ENCODE measurements around the gene KLHL13. TPM values are rescaled to one million over a fixed set of nuclear protein-coding genes. Genes with fewer than 3 reads are reported as not detected.
"Not testable (repeated sequence)": the region's sequence is repeated elsewhere in the genome, so short reads cannot be mapped to it uniquely, and the experiment has no call there.

The KLHL13 gene
- total RNA-seq, 1 donor from 2014 or later = 8.4 TPM

DNA sequence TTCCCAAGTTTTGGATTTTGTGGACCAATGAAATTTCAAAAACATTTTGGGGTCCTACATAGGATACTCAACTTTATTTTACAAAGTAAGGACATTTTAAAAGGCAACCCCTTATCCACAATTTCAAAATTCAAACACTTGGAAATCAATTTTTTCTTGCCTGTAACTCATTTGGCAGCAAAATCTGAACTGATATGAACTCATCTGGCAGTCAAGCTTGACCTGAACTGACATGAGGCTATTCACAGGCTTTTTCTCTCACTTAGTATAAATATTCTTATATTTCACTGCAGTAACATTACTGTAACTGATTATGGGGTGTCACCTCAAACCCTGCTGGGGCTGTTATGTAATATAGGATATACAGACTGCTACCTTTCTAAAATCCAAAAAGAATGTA is 116.1 kb downstream of the KLHL13 start:
- DNase-seq (ENCODE audit: low spot score) (no peak), ATAC-seq (no peak)
- intact Hi-C loops (cut with DNase I) = no loop called here

DNA sequence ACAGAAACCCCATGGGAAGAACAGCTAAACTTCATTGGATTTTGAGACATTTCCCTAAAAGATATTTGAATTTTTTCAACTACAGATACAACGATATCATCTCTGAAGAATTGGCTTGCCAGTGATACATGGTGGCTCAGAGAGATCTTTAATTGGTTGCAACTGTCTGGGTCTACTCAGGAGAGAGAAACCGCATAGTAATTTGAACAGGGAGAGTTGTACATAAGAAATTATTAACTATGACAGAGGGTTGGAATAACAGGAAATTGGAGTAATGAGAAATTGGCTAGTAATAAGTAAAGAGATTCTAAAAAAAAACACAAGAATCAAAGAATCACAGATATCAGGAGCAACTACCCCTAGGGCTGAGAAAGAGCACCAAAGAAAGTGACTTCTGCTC is 118.4 kb downstream of the KLHL13 start:
- DNase-seq (ENCODE audit: low spot score) = no peak
- intact Hi-C loops (cut with DNase I) = no loop called here
- no peak for ATAC-seq

DNA sequence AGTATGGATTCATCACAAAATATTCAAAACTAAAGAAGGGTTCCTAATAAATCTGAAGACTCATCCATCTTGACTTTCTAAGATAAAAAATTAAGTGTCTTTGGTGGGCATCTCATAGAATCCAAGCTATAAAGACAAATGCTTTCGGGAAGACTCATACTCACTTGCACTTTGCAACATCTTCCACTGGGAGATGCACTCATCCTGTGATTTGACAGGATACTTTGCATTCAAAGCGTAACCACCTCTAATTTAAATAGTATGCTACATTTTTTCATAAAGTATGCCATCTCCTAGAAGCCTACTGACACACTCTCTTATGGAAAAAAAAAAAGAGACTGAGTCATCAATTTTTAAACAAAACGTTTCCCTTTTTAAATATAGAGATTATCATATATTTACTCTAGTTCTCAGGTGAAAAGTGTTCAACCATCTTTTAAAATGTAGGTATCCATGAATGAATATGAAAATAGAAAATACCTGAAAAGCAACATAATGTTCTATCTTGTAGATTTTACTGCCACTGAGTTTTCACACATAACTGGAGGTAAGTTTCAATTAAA is 119.6 kb downstream of the KLHL13 start:
- ATAC-seq (no peak), DNase-seq (ENCODE audit: low spot score) (no peak)
- intact Hi-C loops (cut with DNase I) = no loop called here

DNA sequence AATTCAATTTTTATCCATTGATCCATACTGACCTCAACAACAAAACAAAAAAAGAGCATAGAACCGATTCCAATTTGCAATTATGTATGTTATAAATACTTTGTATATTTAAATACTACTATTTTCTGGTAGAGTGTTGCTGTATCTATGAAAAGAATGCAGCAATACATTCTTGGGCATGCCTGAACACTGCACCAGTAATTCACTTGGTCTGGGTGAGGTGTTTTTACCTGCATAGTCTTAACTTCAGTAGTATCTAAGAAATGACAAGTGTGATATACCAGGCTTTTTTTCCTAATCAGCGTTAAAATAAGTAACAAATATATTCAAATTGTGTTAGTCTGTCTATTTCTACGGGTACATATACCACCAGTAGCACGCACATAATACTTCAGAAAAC is 120.2 kb downstream of the KLHL13 start:
- intact Hi-C loops (cut with DNase I) = no loop called here
- DNase-seq (ENCODE audit: low spot score) (no peak), ATAC-seq (no peak)

DNA sequence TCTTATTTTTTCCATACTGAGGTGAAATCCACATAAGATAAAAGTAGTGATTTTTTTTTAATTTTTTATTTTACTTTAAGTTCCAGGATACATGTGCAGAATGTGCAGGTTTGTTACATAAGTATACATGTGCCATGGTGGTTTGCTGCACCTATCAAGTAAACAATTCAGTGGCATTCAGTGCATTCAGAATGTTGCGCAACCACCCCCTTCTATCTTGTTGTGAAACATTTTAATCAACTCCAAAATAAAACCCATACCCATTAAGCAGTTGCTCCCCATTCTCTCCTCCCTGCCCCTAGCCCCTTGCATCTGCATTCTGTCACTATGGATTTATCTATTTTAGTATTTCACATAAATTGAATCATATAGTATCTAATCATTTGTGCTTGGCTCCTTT is 121.2 kb downstream of the KLHL13 start:
- intact Hi-C loops (cut with DNase I) = no loop called here
- ATAC-seq = no peak
- no peak for DNase-seq (ENCODE audit: low spot score)

DNA sequence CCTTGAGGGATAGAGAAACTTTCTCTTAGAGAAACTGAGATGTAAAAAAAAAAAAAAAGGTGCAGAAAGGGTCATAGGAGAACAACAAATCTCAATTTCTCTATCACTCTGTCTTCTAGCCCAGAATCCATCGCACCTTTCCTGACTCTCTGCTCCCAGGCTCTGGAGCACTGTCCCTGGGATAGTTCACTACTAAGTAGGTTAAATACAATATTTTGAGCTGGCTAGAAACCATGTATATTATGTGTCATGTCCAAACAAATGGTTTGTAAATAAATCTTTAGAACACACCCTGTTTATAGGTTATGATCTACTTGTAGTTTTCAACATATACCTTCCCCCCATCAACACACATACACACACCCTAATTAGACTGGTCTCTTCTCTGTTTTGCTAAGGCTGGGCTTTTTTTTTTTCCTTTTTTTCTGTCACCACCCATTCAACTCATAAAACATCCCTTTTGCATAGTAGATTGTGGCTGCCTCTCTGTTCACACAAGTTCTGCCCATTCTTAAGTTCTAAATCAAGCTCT is 124.4 kb downstream of the KLHL13 start:
- intact Hi-C loops (cut with DNase I) = no loop called here
- ATAC-seq = no peak
- DNase-seq (ENCODE audit: low spot score) = no peak

- ATAC-seq = no peak
- DNase-seq (ENCODE audit: low spot score) = no peak
- intact Hi-C loops (cut with DNase I) = no loop called here
These were observed 126.2 kb downstream of the KLHL13 start for GRCh38 chrX:117990438-117990837.

DNA sequence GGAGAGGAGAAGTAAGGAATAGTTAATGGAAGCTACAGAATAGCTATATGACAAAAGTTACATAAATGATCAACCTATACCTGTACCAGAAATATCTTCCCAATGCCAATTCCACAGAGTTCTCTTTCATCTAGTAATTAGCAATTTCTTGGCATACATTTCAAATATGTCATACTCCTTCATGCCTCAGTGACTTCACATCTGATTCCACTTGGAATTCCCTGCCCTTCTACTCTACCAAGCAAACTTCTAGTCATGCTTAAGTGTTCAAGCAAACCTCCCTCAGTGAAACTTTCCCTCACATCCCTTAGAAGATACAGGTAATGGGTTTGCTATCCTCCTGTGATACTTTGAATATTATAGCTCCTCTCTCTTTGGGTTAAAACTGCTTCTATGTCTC is 127.1 kb downstream of the KLHL13 start:
- ATAC-seq (no peak), DNase-seq (ENCODE audit: low spot score) (no peak)
- intact Hi-C loops (cut with DNase I) = no loop called here

GRCh38 chrX:117987373-117987772 is 129.2 kb downstream of the KLHL13 start:
- ATAC-seq (no peak), DNase-seq (ENCODE audit: low spot score) (no peak)
- intact Hi-C loops (cut with DNase I) = no loop called here

DNA sequence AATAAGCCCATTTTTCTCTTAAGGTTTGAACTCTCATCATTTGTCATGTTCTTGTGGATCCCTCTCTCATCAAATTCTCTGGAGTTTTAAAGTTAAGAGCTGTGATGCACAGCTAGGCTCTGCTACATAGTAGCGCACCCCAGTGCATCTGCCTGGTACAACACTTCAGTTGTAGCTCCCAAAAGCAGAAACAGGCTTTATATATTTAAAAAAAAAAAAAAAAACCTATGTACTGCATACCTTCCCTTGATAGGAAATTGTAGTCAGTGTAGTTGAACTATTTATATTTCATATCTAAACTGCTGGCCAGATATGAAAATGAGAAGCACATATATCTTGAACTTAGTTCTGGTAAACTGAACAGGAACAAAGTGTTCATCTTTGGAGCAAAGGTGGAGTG is 131.4 kb downstream of the KLHL13 start:
- ATAC-seq = no peak
- DNase-seq (ENCODE audit: low spot score) = no peak
- intact Hi-C loops (cut with DNase I) = no loop called here

- intact Hi-C loops (cut with DNase I) = no loop called here
- no peak for ATAC-seq
- DNase-seq (ENCODE audit: low spot score) = no peak
These were observed 133.8 kb downstream of the KLHL13 start for GRCh38 chrX:117982694-117983392.

GRCh38 chrX:117978402-117978801 is 138.2 kb downstream of the KLHL13 start:
- intact Hi-C loops (cut with DNase I) = no loop called here
- DNase-seq (ENCODE audit: low spot score) (no peak), ATAC-seq (no peak)

DNA sequence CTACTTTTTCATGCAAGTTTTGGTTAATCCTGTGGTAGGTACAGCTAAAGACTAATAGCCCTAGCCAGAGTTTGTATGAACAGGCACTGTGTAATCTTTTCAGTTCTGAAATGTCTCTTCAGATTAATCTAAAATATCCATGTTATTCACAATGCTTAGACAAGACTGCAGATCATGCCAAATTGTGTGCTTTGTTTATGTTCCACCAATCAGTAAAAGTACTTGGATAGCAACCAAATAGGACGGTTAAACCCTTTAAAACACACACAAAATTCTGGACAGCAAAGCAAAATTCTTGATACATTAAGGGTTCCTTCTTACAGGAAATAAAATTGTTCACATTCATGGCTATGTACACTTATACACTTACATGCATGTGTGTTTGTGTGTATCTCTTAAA is 139.1 kb downstream of the KLHL13 start:
- no peak for DNase-seq (ENCODE audit: low spot score)
- intact Hi-C loops (cut with DNase I) = no loop called here
- no peak for ATAC-seq

DNA sequence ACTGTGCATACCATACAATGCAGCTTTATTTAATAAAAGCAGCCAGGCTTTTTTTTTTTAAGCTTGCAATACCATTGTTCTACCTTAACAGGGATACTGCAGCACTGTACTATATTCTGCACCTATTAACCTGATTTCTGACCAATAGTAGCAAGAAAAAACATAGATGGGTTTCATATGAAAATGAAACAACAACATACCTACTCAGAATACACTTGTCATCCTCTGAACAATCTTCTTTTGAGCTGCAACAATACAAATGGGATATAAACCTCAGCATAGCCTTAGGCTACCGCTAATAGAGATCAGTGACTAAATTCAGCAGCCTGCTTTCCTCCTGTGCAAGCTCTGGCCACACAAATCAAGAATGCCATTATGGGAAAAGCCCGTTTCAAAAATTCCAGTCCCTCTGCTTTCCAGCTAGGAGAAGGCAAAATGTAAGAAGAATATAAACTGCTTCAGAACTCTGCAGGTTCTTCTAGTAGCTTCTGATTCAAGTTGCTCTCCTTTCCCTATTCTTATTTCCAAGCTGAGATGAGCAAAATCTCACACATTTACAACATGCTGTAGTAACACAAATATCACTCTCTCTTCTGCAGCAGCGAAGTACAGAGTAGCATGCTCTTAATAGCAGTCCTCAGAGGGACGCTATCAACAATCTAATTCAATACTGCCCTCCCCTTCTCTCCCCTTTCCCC is 143.4 kb downstream of the KLHL13 start:
- intact Hi-C loops (cut with DNase I) = no loop called here
- no peak for ATAC-seq
- DNase-seq (ENCODE audit: low spot score) = no peak

GRCh38 chrX:117972711-117973109 is 143.9 kb downstream of the KLHL13 start:
- DNase-seq (ENCODE audit: low spot score) (no peak), ATAC-seq (peak; percentile 52)
- intact Hi-C loops (cut with DNase I) = no loop called here

DNA sequence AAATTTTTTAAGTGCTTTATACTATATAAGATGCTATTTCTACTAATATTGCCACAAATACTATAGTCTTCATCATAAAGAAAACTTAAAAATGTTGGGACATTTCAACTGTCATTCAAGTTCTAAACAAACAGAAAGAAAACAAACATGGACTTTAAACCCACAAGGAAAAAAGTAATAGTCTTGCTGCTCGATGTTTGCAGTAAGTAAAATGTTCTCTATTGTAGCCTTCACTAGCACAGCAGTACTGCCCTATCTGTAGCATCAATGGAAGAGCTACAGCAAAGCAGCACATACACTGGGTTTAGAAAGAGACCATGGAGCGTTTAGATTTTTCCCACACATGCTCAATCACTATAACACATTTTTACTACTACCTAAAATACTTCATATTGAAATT is 146.8 kb downstream of the KLHL13 start:
- intact Hi-C loops (cut with DNase I) = no loop called here
- ATAC-seq = no peak
- no peak for DNase-seq (ENCODE audit: low spot score)

GRCh38 chrX:117969328-117969727 is 147.3 kb downstream of the KLHL13 start:
- ATAC-seq (no peak), DNase-seq (ENCODE audit: low spot score) (no peak)
- intact Hi-C loops (cut with DNase I) = no loop called here

GRCh38 chrX:117959045-117959444 is 157.6 kb downstream of the KLHL13 start:
- intact Hi-C loops (cut with DNase I) = no loop called here
- DNase-seq (ENCODE audit: low spot score) = no peak
- ATAC-seq = no peak

- intact Hi-C loops (cut with DNase I) = no loop called here
- no peak for ATAC-seq
- no peak for DNase-seq (ENCODE audit: low spot score)
These were observed 159.5 kb downstream of the KLHL13 start for GRCh38 chrX:117957128-117957527.

GRCh38 chrX:117939296-117939695 is 177.3 kb downstream of the KLHL13 start:
- ATAC-seq; intact Hi-C loops (cut with DNase I); DNase-seq (ENCODE audit: low spot score): not testable (repeated sequence)
